NCI-H1417 treated with DMSO at 0.1 percent for 48 hours (cell line): ENCODE measurements around the gene RHO.
"Not testable (repeated sequence)": the region's sequence is repeated elsewhere in the genome, so short reads cannot be mapped to it uniquely, and the experiment has no call there.

Source experiments
- DNase-seq: peaks from one replicate; lab custom pipeline; 2025; lab: John Stamatoyannopoulos, UW

The RHO gene

DNA sequence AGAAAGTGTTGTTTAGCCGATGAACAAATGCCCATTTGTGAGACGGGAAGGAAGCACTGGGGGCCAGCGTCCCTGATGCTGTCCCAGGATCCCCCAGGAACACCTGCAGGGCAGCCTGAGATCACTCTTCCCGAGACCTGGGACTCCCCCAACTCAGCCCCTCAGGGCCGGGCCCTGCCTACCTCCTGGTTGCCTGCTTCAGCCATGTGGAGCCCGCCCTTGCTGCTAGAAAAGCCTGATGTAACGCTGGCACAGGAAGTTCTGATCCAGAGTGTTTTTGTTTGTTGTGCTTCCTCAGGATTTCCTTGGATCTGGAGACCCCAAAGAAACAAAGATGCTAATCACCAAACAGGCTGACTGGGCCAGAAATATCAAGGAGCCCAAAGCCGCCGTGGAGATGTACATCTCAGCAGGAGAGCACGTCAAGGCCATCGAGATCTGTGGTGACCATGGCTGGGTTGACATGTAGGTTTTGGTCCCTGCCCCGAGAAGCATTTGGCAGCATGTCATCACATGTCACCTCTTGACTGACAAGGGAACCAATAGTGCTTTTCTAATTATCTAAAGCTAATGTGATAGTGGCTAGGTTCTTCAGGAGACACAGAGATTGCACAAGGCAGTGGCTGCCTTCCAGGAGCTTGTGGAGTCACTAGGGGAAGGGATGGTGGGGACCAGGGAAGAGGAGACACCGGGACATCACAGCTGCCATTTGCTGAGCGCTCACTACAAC lies 28.7 kb upstream of the RHO start:
- DNase-seq, result not testable (repeated sequence)

GRCh38 chr3:129500334-129500658 lies 28.1 kb upstream of the RHO start:
- no peak for DNase-seq

DNA sequence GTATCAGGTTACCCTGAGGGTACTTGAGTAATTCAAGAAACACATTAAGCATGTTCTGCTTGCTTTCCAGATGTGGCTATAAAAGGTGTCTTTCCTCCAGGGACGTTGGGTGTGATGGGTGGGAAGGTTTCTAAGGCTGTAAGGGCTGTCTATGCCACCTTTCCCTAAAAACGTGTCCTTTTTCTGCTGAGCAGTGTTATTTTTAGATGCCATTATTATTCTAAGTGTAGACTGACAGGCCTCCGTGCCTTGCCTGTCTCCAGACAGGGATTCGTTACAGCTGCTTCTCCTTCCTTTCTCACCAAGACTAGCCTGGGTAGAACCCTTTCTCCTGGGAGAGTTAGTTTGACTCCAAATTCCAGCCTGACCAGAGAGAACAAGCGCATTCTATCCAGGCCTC lies 26.8 kb upstream of the RHO start:
- no peak for DNase-seq

GRCh38 chr3:129502641-129503408 lies 25.6 kb upstream of the RHO start:
- peak; percentile 65 for DNase-seq

DNA sequence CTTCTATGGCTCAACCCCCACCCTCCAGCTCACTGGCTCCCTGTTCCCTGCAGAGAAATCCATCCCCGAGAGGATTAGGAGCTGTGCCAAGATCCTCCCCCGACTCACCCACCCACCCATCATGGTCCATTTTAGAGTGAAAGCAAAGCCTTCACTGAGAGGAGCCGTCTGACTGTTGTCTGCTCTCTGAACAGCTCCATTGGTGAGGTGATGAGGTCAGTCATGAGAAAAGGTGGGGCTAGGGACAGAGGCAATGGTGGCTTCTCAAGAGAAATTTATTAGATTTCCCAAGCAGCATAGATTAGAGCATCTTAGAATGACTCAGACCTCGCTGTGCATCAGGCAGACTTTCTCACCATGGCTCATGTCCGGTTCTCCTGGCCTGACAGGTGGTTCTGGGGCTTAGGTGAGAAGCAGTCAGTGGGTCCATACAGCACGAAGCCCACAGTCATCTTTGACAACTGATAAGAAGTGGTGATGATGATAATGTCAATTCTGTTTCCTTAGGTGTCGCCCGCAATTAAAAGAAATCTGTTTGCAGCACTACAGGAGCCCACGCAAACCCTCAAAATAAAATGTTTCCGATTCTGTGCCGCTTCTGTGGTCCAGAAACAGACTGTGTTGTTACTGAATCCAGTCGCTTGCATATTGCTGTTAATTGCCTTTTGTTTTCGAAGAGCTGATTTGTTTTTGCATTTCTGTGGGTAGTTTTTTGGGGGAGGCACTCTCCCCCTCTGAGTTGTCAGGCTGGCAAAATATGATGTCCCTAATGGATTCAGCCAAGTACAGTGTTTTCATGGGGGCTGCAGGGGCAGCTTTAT lies 24.8 kb upstream of the RHO start:
- peak; percentile 65 for DNase-seq

DNA sequence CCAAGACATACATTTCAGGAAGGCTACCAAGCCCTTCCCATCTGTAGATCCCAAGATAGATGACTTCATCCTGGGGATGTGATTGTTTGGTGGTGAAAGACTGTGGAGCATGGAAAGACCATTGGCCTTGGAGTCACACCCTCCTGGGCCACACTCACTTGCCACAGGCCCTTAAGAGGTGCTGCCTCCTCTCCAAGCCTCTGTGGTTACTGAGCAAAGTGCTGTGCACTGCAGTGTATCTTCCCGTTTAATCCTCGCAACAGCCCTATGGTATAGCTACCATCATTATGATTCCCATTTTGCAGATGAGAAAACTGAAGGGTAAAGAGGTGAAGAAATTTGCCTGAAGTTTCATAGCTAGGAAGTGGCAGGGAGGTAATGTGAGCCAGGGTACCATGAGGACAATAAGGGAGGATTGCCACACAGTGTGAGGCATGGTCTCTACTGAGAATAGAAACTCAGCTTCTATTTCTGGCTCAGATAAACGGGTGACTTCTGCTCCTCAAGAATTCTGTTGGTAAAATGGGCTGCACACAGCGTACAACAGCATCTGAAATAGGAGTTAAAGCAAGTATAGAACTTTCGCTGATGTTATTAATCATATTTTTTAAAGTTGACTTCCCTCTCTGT lies 23.9 kb upstream of the RHO start:
- no peak for DNase-seq

GRCh38 chr3:129505341-129505740 lies 23.1 kb upstream of the RHO start:
- peak; percentile 6 for DNase-seq

- peak; percentile 97 for DNase-seq
Observed at GRCh38 chr3:129506231-129506742, 22.2 kb upstream of the RHO start.

DNA sequence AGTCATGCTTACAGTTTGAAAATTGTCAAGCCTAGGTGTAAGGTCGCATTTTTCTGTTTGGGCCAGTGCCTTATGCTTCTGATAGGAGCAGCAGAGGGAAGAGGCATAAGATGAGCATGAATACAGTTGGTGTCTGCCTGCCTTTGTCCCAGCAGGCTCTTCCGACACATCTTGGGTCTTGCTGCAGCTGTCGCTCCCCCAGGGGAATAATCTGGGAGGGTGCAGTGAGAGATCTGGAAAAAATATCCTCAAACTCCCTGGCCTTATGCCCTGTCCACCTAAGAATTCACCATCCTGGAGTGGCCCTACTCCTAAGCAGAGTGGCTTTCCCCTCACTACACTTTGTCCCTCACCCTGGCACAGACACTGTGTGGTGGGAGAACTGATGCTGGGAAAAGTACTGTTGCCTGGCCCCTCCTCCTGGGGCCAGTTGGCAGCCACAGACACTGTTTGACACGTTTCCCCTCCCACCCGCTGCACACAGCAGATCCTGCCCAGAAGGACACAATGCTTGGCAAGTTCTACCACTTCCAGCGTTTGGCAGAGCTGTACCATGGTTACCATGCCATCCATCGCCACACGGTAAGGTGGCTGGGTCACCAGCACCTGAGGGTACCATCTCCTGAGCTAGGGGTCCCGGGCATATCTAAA lies 21.1 kb upstream of the RHO start:
- DNase-seq, result no peak

DNA sequence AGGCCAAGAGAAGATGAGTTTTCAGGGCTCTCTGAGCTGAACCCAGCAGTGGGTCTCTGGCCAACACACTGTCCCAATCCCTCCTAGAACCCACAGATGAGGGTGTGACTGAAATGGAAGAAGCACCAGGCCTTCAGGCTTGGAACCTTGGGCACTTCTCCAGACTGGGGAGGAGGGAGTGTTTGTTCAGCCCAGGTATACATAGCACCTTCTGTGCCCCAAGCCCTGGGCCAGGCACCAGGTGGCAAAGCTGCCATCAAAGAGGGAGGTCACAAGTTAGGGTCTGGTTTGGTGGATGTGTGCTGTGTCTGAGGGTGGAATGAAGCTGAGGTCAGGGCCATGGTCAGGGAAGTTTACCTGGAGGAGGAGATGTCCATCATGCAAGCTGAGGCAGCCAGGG lies 15.8 kb upstream of the RHO start:
- no peak for DNase-seq

GRCh38 chr3:129513705-129514104 lies 14.7 kb upstream of the RHO start:
- DNase-seq, result no peak

- no peak for DNase-seq
Observed at GRCh38 chr3:129514110-129514509, 14.3 kb upstream of the RHO start.

GRCh38 chr3:129514563-129514962 lies 13.9 kb upstream of the RHO start:
- no peak for DNase-seq

- not testable (repeated sequence) for DNase-seq
Observed at GRCh38 chr3:129515108-129515820, 13.2 kb upstream of the RHO start.

- not testable (repeated sequence) for DNase-seq
Observed at GRCh38 chr3:129515821-129516432, 12.5 kb upstream of the RHO start.

- no peak for DNase-seq
Observed at GRCh38 chr3:129517516-129517915, 10.9 kb upstream of the RHO start.

DNA sequence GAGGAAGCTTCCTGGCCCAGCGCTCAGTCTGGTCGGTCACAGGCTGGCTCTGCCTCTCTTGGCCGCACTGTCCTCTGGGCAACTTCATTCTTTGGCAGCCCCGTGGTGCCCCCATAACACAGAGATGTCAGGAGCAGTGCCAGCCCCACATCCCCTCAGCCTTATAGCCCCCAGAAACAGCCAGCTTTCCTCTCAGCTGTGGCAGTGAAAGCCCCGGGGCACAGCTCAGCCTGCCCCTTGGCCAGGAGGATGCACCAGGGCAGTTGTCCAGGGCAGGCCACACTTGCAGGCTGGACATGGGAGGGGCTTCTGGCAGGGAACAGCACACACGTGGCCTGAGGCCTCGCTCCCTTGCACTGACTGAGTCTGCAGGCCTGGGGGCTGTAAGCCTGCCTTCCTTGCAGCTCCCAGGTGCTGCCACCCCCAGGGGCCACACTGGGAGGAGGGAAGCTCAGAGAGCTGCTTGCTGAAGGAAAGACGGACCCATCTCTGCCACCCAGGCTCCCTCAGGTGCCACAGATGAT lies 10.3 kb upstream of the RHO start:
- no peak for DNase-seq

DNA sequence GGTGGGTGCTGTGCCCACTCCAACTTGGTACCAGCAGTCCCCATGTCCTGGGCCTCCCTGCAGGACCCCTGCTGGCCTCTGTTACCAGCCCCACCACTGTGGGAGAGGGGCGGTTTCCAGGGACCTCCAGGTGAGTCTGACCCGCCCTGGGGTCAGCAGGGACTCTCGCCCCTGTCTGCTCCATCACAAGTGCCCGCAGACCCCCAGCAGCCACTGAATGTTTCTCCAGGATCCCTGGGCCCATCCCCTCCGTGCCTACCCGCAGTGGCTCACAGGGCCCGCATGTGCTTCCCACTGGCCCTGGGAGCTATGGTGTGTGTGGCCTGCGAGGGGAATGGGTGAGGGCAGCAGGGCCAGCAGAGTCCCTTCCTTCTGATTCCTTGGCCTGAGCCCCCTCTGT lies 9.9 kb upstream of the RHO start:
- DNase-seq, result no peak

DNA sequence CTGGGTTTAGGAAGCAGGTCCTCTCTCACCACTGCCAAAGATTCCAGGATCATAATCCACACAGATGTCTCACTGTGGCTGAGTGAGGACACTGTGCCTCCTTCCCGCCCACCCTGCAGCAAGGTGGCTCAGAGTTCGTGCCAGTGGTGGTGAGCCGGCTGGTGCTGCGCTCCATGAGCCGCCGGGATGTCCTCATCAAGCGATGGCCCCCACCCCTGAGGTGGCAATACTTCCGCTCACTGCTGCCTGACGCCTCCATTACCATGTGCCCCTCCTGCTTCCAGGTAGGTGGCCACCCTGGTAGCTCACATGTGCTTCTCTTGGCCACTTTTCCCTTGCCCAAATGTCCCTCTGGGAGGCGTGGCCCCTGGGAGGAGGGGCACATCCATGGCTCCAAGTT lies 9.0 kb upstream of the RHO start:
- DNase-seq, result no peak
